NCI-H187 (cell line): ENCODE measurements around the gene WTAP.
"Not testable (repeated sequence)": the region's sequence is repeated elsewhere in the genome, so short reads cannot be mapped to it uniquely, and the experiment has no call there.

Source experiments
- DNase-seq, 2 experiments: peaks; one replicate each; lab custom pipeline; 2025; lab: John Stamatoyannopoulos, UW

WTAP gene

GRCh38 chr6:159729598-159730331, 2.5 kb downstream of the WTAP start:
- DNase-seq: no peak

GRCh38 chr6:159730332-159730676, 3.0 kb downstream of the WTAP start:
- DNase-seq: no peak

- not testable (repeated sequence) for DNase-seq
Observed at GRCh38 chr6:159732550-159732949, 5.2 kb downstream of the WTAP start.

- not testable (repeated sequence) for DNase-seq
Observed at GRCh38 chr6:159733395-159733794, 6.1 kb downstream of the WTAP start.

- DNase-seq: no peak
Observed at GRCh38 chr6:159736908-159737307, 9.6 kb downstream of the WTAP start.

- no peak for DNase-seq
Observed at GRCh38 chr6:159739341-159739740, 12.0 kb downstream of the WTAP start.

- DNase-seq: no peak
Observed at GRCh38 chr6:159742165-159742564, 14.9 kb downstream of the WTAP start.

- no peak for DNase-seq
Observed at GRCh38 chr6:159745081-159745480, 17.8 kb downstream of the WTAP start.

GRCh38 chr6:159746759-159747158, 19.5 kb downstream of the WTAP start:
- DNase-seq: no peak

GRCh38 chr6:159748127-159748526, 20.8 kb downstream of the WTAP start:
- DNase-seq: not testable (repeated sequence)

GRCh38 chr6:159751448-159751847, 24.1 kb downstream of the WTAP start:
- DNase-seq: no peak

GRCh38 chr6:159753081-159753872, 26.0 kb downstream of the WTAP start:
- DNase-seq: no peak

GRCh38 chr6:159754401-159754800, 27.1 kb downstream of the WTAP start:
- no peak for DNase-seq

- DNase-seq: no peak
Observed at GRCh38 chr6:159754959-159755914, 27.9 kb downstream of the WTAP start.

GRCh38 chr6:159756508-159756907, 29.2 kb downstream of the WTAP start:
- DNase-seq: peak; percentile 52 to 81

- no peak for DNase-seq
Observed at GRCh38 chr6:159758031-159759001, 31.0 kb downstream of the WTAP start.

- DNase-seq: no peak
Observed at GRCh38 chr6:159759645-159760044, 32.3 kb downstream of the WTAP start.

- DNase-seq: no peak
Observed at GRCh38 chr6:159760602-159761057, 33.3 kb downstream of the WTAP start.

- DNase-seq: no peak
Observed at GRCh38 chr6:159761129-159761872, 34.0 kb downstream of the WTAP start.
